ENCODE results near the gene FHIT. TPM values are rescaled to one million over a fixed set of nuclear protein-coding genes. Genes with fewer than 3 reads are reported as not detected.

The FHIT gene
- total RNA-seq, 1 donor from 2014 or later: 26.0 TPM

DNA sequence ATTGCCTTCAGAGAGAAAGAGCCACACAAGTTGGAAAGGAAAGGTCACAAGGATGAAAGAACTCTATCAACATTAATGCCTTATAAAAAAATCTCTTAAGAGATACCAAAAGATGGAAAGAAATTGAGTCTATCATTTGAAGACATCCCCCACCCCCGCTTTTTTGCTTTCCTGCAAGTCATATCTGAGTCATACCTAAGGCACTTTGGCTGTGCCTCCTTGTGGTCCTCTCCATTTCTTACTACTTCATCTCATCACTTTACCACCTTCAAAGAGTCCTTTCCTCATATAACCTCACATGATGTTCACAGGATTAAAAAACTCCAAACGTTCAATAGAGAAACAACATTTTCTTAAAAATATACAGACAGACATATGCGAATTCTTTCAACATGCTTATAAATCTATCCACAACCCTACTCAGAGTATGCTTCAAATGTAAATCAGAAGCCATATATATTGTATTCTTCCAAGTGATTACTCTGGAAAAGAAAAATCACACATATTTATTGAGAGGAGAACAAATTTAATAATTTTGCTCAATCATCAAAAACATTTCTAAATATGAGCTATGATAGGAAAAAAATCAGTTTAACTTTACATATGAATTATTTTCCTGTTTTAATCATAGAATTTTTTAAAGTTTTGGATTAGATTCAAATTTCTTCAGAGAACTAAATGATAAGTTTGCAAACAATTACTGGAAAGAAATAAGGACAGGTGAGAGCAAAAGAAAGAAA is 1197.6 kb downstream of the FHIT start:
- no peak for DNase-seq (ENCODE audit: low spot score)

DNA sequence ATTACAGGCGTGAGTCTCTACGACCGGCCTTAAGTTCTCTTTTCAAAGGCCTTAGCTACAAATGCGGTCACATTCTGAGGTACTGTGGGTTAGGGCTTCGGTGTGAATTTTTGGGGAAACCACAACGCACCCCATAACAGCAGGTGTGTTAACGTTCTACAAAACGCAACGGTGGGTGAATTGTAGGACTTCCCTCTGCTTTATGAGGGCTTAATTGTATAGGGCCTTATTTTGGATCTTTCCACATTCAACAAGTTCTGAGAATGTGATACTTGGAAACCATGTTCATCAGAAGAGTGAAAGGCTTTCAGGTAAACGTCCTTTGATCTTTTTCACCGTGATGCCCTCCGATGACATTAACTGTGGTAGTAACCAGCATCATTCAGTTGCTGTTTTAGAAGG is 1202.8 kb downstream of the FHIT start:
- DNase-seq (ENCODE audit: low spot score): no peak

DNA sequence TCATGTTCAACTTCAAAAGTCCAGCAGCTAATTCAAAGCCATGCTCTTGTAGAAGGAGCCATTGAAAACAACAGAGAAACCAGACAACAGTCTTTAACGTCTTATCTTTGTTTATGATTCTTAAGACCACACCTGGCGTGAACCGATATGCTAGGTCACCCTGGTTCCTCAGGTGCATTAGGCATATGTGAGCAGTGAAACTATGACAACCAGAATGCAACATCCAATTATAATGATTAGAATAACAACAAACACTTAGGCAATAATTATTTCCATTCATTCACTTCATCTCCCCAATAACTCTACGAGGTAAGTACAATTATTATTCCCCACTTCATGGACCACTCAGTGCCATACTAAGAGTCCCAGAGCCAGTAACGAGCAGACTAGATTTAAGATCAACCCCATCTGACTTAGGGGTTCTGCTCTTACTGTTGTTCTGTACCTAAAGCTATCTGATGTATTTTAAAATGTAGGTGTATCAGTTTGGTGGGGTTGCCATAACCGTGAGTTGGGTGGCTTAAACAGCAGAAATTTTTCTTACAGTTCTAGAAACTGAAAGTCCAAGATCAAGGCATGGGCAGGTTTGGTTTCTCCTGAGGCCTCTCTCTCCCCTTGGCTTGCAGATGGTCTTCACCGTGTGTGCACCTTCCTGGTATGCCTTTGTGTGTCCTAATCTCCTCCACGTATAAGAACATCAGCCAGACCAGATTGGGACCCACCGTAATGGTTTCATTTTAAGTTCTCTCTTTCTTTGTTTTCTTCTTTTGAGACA is 1203.6 kb downstream of the FHIT start:
- DNase-seq (ENCODE audit: low spot score): no peak

DNA sequence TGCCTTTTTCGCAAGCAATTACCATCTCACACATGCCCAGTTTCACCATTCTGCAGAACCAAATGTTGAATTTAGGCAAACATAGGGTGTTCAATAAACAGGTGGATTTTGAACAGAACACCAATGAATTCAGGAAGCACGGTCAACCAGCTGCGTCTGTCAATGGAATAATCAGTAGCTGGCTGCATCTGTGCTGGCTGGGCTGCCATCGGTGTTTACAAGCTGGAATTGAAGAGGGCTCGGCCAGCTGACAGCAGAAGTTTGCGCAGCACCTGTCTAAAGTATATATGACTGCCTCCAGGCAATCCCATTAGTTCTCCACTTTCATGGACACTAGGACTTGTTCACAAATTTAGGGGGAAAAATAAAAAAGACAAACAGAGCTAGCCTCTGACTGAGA is 1205.0 kb downstream of the FHIT start:
- no peak for DNase-seq (ENCODE audit: low spot score)

GRCh38 chr3:60045686-60046085 is 1205.6 kb downstream of the FHIT start:
- DNase-seq (ENCODE audit: low spot score): no peak

DNA sequence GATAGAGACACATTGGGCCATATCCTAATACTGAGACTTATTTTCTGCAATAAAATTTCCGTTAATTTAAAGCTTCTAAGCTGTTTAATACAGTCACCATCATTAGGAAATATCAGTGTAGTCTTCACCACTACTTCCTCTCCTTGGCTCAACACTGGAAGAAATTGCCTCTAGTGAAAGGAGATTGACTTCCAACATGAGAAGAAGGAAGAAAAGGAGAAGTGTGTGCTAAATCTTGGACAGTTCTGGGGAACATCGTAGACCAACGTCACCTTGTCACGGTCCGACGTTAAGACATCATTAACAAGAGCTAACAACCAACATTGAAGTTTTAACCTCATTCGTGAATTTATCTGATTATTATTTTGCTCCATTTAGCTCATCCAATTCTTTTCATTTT is 1214.4 kb downstream of the FHIT start:
- DNase-seq (ENCODE audit: low spot score): no peak

GRCh38 chr3:60033901-60034453 is 1217.3 kb downstream of the FHIT start:
- no peak for DNase-seq (ENCODE audit: low spot score)

GRCh38 chr3:60030982-60031381 is 1220.3 kb downstream of the FHIT start:
- DNase-seq (ENCODE audit: low spot score): no peak

GRCh38 chr3:60028233-60028632 is 1223.0 kb downstream of the FHIT start:
- DNase-seq (ENCODE audit: low spot score): no peak

DNA sequence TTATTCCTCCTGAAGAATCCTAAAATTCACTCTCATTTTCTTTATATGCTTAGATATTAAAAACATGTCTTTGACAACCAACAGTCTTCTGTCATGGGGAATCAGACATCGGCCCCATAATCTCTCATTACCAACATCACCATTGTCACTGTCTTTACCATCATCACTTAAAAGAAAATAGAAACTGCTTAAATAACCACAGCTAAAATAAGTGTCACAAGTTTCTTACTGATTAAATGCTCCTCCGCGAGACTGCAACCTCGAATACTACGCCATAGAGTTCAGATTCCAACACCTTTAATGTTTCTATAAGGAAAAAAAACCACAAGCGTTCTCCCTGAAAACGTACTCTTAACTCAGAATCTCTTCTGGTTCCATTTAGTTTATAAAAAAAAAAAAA is 1223.9 kb downstream of the FHIT start:
- no peak for DNase-seq (ENCODE audit: low spot score)

GRCh38 chr3:60025096-60026050 is 1225.9 kb downstream of the FHIT start:
- DNase-seq (ENCODE audit: low spot score): no peak

DNA sequence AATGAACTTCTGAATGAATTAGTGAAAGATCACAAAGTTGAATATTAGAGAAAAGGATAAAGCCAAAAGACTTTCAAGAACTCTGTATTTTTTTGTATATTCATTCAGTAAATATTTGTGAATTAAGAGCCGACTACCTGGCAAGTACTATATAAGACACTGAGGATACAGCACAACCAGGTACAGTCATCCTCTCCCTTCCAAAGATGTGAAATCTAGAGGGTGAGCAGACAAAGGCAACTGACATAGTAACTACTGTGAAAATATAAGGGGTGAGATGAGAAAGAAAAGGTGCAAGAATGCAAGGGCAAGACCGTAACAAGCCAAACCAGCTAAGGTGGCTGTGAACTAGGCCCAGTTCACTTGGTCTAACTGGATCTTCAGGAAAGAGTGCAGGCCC is 1226.9 kb downstream of the FHIT start:
- no peak for DNase-seq (ENCODE audit: low spot score)

DNA sequence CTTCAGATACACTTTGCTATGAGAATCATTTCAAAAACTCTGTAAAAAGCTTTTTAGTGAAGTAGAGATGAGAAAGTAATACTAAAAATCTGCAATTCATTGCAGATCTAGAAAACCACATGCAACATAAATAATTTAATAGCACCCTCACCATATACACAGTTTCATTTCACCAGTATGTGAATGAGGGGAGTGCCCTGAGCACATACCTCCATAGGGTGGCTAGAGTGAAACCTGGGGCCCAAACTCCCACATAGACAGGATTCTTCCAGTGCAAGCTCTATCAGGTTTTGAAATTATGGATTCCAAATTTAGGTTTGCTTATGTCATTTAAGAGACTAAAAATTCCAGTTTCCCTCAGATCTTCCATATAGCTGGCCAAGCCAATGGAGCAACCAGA is 1228.1 kb downstream of the FHIT start:
- DNase-seq (ENCODE audit: low spot score): no peak

DNA sequence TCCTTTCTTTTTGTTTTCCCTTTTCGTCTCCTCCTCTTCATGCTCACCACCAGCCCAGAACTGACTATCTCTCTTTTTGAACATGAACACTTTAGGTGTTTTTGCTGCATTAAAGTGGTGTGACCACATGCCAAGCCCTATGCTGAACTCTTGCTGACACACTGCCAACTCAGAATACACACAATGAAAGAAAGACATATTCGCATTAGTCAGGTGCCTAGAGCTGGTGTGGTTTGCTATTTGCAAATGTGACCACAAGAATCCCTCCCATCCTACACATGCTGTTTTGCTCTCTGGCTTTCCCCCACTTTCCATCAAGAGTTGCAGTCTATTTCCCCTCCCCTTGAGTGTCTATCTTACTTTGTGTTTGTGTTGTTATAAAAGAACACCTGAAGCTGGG is 1233.6 kb downstream of the FHIT start:
- DNase-seq (ENCODE audit: low spot score): no peak

DNA sequence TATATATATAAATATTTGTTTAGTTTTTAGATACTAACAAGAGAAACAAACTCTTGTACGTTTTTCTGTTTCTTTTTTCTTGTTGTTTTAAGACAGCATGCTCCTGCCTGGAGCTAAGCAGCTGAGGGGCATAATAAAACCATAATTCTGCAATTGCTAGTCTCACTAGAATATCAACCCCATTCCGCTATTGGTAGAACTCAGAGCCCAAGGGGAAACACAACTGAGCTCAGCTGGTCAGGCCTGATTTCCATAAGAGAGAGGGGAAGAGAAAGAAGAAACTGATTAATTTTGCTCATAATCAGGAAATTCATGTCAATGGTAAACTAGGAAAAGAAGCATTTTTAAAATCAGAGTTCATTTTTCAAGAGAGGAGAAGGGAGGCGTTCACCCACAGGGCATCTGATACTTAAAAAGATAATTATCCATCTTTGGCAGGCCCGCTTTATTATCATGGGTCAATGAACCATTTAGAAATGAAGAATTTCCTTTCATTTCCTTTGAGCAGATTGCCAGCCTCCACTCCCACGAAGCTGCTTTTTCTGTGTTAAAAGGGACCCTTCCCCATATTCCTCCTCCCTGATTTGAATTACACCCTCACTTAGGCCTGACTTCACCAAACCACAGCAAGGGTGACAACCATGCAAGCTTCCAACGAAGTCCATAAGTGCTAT is 1236.1 kb downstream of the FHIT start:
- DNase-seq (ENCODE audit: low spot score): no peak

DNA sequence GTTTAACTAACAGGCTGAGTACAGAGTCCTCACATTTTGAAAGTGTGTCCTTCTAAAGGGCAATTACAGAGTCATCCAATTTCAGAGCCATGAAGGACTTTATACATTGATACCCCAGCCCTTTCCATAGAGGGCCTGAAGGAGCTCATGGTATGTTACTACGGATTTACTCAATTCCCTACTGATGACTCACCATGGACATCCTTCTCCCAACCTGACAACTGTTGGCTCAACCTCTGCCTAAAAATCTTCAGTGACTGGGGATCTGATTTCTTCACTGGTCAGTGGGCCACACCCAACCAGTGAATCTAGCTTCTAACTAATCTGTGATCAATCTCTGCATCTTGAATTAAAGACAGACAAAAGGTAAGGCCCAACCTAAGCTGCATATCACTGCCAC is 1238.0 kb downstream of the FHIT start:
- no peak for DNase-seq (ENCODE audit: low spot score)

DNA sequence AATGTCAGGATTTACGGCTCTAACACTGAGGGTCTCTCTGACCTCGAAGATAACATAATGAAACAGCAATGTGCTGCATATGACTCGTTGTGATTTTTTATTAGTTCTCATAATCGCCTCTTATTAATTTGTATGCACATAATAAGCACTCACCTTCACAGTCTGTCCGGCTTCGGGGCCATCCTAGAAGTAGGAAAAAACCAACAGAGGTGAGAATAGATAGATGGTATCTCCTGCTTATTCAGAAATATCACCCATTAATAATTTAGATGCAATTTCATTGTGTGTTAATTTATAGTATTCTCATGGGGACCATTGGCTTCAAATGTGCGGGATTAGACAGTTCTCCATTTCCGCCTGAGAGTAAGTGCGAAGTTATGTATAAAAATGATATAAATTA is 1240.0 kb downstream of the FHIT start:
- no peak for DNase-seq (ENCODE audit: low spot score)

DNA sequence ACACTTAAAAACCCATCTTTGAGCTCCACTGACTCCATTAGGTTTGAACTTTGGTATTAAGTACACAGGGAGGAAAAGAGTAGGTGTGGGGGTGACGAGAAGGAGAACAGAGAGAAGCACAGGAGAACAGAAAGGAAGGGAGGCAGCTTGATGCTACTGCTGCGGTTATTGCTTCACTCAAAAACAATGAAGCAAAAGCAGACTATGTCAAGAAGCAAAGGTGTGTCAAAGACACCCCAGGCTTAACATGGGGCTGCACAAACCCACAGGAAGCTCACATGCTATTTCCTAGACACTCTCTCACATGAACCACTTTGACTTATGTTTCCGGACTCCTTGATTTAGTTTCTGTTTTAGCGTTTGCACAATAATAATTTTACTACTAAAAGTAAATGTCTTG is 1240.5 kb downstream of the FHIT start:
- no peak for DNase-seq (ENCODE audit: low spot score)

GRCh38 chr3:60009931-60010478 is 1241.2 kb downstream of the FHIT start:
- no peak for DNase-seq (ENCODE audit: low spot score)

GRCh38 chr3:60001369-60001768 is 1249.9 kb downstream of the FHIT start:
- no peak for DNase-seq (ENCODE audit: low spot score)

All from ureter (tissue), 1 donor.